K562 (cell line): Measurements from ENCODE around the gene SH3BGRL3. TPM values are rescaled to one million over a fixed set of nuclear protein-coding genes. Genes with fewer than 3 reads are reported as not detected.

Experiments
- AFF4 ChIP-seq: sonication (generic); formaldehyde crosslinking; IDR thresholded peaks from 2 replicates; pipeline ENCODE4 v1.8.0; 2023; ENCODE audit warnings: mild to moderate bottlenecking, missing genetic modification reagents
- BRF2 ChIP-seq: IDR thresholded peaks from 3 replicates; pipeline ENCODE4 v1.6.1; 2011; ENCODE audit warnings: borderline replicate concordance, mild to moderate bottlenecking; ENCODE audit not compliant: insufficient read length, insufficient read depth
- CHD1 ChIP-seq: fragments of 200-600 bp; sonication (generic); IDR thresholded peaks from one replicate; pipeline ENCODE4 v1.6.1; 2012; ENCODE audit warnings: mild to moderate bottlenecking, moderate library complexity, low read length, inconsistent platforms
- CUX1 ChIP-seq: fragments of 200-800 bp; sonication (Bioruptor generic); IDR thresholded peaks from 2 replicates; pipeline ENCODE4 v1.6.1; 2016; ENCODE audit warnings: missing genetic modification characterization, missing compliant biosample characterization
- DEAF1 ChIP-seq: fragments of 450-650 bp; formaldehyde crosslinking; IDR thresholded peaks from 2 replicates; pipeline ENCODE4 v1.4.0; 2020; ENCODE audit warnings: mild to moderate bottlenecking, moderate library complexity
- DPF2 ChIP-seq: fragments of 450-650 bp; IDR thresholded peaks from 2 replicates; pipeline ENCODE4 v1.6.1; 2016
- E2F3 ChIP-seq: fragments of 250-450 bp; sonication (Bioruptor Pico); IDR thresholded peaks from 2 replicates; pipeline ENCODE4 v1.4.0; 2020; ENCODE audit warnings: mild to moderate bottlenecking
- FOSL1 ChIP-seq: fragments of 200-800 bp; sonication (Bioruptor generic); conservative IDR thresholded peaks from 2 replicates; pipeline ENCODE4 v1.6.1; 2016; ENCODE audit warnings: missing genetic modification characterization, missing compliant biosample characterization
- HDAC6 ChIP-seq: IDR thresholded peaks from 2 replicates; pipeline ENCODE4 v1.6.1; 2012; ENCODE audit warnings: low read depth, mild to moderate bottlenecking, control low read depth, inconsistent platforms, low read length, moderate library complexity
- KLF16 ChIP-seq: IDR thresholded peaks from 2 replicates; pipeline ENCODE4 v1.6.1; 2016; ENCODE audit warnings: antibody characterized with exemption
- NELFE ChIP-seq: IDR thresholded peaks from 2 replicates; pipeline ENCODE4 v1.6.1; 2011; ENCODE audit warnings: mild to moderate bottlenecking; ENCODE audit not compliant: insufficient read depth, insufficient read length
- PHB2 ChIP-seq: fragments of 450-650 bp; IDR thresholded peaks from 2 replicates; pipeline ENCODE4 v1.6.1; 2017; ENCODE audit warnings: low read depth
- RFX5 ChIP-seq: IDR thresholded peaks from 2 replicates; pipeline ENCODE4 v1.6.1; 2011; ENCODE audit warnings: low read depth, mild to moderate bottlenecking, improper control_type of control experiment, low read length
- SIRT6 ChIP-seq: IDR thresholded peaks from one replicate; pipeline ENCODE4 v1.6.1; 2012; ENCODE audit warnings: low read depth, mild to moderate bottlenecking, control low read depth, inconsistent platforms, low read length, moderate library complexity
- TBP ChIP-seq: optimal IDR thresholded peaks from 2 replicates; pipeline ENCODE3; 2011; ENCODE audit warnings: low read depth, low read length, improper control_type of control experiment
- WHSC1 ChIP-seq: IDR thresholded peaks from one replicate; pipeline ENCODE4 v1.6.1; 2012; ENCODE audit warnings: low read length, control low read depth, inconsistent platforms
- ZNF174 ChIP-seq: fragments of 250-450 bp; sonication (Bioruptor Pico); IDR thresholded peaks from 2 replicates; pipeline ENCODE4 v1.4.0; 2020; ENCODE audit warnings: mild to moderate bottlenecking
- polyA plus RNA-seq, 8 experiments: library from polyadenylated mRNA; depleted of rRNA in 4 of 8; stranded (reverse) in 5 of 8; unstranded in 3 of 8; fragments of >200 nt; fragmentation: Nextera tagmentation in 2 of 8; fragmentation: Illumina TruSeq in 1 of 8; extraction: Ambion mirVana in 2 of 8; extraction: Trizol in 1 of 8; gene quantifications; 2 replicates each; pipeline versions ENCODE4 v1.2.1 to v1.2.3, GENCODE V29; 2011 to 2014; ENCODE audit warnings: inconsistent platforms in 1 of 8, missing spikeins in 1 of 8
- total RNA-seq, 7 experiments: library from RNA; depleted of rRNA in 6 of 7; stranded (reverse); fragments of >200 nt in 6 of 7; fragmentation: Illumina TruSeq in 2 of 7; extraction: Trizol in 2 of 7; gene quantifications; 2 replicates each; pipeline versions ENCODE4 v1.2.1 to v1.2.3, GENCODE V29; 2011 to 2021; ENCODE audit warnings: low replicate concordance in 1 of 7

The SH3BGRL3 gene
- total and polyA plus RNA-seq, 9 of the 15 experiments (the other 6 are each of a cell fraction or from before 2014, with no cell fraction given) = 30.3 to 140 (median 54.2) TPM

GRCh38 chr1:26321315-26322041, 41.6 kb downstream of the SH3BGRL3 start (continued):
- no peak for TF ChIP-seq PHB2
- peak; percentile 46 for TF ChIP-seq TBP
- TF ChIP-seq NELFE = no peak
- TF ChIP-seq WHSC1 = no peak
- no peak for TF ChIP-seq ZNF174 (CRISPR knock-in tag)
- no peak for TF ChIP-seq CUX1 (CRISPR knock-in tag)
- no peak for TF ChIP-seq BRF2
- no peak for TF ChIP-seq AFF4 (CRISPR knock-in tag)
- TF ChIP-seq HDAC6 = no peak
- TF ChIP-seq SIRT6 = no peak
- no peak for TF ChIP-seq DPF2
- no peak; the same call in 1 of the 2 replicates for TF ChIP-seq E2F3 (CRISPR knock-in tag)
- peak; percentile 27; the same call in 1 of the 2 replicates for TF ChIP-seq KLF16
- no peak for TF ChIP-seq RFX5
- peak; percentile 47; the same call in 1 of the 2 replicates for TF ChIP-seq FOSL1 (tag)
- peak; percentile 98 for TF ChIP-seq DEAF1 (CRISPR knock-in tag)
- TF ChIP-seq CHD1 = no peak
